NCI-H2081 (cell line): ENCODE measurements around the gene WBP2NL.
"Not testable (repeated sequence)": the region's sequence is repeated elsewhere in the genome, so short reads cannot be mapped to it uniquely, and the experiment has no call there.

Source experiments
- DNase-seq, 2 experiments: peaks; one replicate each; lab custom pipeline; 2025; lab: John Stamatoyannopoulos, UW

Gene WBP2NL

DNA sequence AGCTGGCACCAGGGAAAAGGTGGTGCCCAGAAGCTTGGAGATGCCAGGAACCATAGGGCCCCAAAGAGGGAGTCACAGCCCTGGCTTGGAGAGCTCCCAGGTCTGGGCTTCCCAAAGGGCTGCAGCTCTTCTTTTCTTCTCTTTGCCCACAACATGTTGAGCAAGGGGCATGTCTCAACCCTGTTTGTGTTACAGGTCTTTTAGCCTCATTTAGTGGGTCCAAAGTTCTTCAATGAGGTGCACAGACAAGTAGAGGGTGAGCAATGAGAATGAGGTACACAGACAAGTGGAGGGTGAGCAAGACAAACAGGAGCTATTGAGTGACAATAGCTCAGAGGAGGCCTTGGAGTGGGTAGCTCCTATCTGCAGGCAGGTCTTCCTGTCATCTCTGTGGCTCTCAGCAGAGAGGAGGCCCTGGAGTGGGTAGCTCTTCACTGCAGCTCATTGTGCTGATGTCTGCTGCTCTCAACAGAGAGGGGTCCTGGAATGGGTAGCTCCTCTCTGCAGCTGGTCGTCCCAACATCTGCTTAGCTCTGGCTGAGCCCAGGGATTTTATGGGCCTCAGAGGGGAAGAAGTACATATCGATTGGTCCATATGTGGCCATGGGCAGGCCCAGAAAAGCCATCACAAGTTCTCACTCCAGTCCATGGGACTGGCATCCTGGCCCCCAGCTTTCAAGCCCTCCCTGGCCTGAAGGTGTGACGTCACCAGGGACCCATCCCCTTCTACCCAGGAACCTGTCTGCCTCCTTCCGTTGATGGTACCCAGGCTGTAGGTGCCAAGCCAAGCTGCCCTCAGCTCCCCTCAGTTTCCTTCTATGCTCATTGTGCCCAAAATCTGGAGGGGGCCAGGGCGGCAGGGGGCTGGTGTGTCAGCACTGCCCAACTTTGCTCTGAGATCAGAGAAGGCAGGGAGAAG lies 34.9 kb downstream of the WBP2NL start:
- no peak for DNase-seq

DNA sequence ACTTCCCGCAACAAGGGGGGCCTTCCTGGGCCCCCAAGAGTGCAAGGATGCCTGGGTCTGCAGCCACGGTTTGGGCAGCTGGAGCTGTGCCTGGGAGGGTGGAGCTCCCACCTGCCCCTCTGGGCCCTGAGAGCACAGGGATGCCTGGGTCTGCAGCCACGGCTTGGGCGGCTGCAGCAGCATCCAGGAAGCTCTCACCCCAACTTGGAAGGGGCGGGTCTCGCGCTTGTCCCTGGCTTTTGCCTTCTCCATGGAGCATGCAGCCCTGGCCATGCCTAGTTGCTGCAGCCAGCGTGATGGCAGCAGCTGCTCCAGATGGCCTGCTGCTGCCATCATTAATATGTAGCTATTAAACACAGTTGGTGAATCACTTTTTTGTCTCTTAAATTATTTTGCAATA lies 36.7 kb downstream of the WBP2NL start:
- DNase-seq: no peak

DNA sequence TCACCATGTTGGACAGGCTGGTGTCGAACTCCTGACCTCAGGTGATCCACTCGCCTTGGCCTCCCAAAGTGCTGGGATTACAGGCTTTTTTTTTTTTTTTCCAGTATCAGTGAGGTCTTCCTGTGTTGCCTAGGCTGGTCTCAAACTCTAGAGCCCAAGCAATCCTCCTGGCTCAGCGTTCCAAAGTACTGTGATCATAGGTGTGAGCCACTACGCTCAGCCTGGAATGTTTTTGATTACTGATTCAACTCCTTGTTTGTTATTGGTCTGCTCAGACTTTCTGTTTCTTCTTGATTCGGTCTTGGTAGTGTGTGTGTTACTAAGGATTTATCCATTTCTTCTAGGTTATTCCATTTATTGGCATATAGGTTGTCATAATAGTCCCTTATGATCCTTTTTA lies 40.7 kb downstream of the WBP2NL start:
- no peak for DNase-seq

DNA sequence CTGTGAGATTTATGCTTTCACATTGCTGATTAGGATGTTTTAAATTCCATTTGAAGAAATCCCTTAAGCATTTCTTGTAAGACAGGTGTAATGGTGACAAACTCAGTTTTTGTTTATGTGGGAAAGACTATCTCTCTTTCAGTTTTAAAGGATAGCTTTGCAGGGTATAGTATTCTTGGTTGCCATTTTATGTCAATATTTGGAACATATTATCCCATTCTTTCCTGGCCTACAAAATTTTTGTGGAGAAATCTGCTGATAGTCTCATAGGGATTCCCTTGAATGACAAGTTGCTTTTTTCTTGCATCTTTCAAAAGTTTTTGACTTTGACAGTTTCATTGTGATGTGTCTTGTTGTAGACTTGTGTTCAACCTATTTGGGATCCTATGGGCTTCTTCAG lies 43.2 kb downstream of the WBP2NL start:
- no peak for DNase-seq

DNA sequence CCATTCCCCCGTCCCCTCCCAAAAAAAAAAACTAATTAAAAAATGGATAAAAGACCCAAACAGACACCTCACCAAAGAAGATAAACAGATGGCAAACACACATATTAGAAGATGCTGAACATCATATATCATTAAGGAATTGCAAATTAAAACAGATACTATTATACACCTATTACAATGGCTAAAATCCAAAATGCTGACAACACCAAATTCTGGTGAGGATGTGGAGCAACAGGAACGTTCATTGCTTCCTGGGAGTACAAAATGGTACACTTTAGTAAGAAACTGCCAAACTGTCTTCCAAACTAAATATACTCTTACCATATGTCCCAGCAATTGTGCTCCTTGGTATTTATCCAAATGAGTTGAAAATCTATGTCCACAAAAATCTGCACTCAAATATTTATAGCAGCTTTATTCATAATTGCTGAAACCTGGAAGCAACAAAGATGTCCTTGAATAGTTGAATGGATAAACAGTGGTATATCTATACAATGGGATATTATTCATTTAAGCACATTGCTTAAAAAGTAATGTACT lies 52.1 kb downstream of the WBP2NL start:
- no peak for DNase-seq

DNA sequence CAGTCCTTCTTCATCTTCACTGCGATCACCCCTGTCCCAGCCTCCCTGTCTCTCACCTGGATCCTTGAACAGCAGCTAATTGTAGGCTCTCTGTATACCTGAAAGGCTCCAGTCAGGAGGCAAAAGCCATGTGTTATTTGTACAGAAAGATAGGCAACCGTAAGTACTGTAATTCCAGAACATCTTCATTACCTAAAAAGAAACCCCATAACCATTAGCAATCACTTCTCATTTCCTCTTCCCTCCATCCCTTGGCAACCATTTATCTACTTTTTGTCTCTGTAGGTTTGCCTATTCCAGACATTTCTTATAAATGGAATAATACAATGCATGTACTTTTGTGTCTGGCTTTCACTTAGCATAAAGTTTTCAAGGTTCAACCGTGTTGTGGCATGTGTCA lies 54.2 kb downstream of the WBP2NL start:
- DNase-seq: no peak

DNA sequence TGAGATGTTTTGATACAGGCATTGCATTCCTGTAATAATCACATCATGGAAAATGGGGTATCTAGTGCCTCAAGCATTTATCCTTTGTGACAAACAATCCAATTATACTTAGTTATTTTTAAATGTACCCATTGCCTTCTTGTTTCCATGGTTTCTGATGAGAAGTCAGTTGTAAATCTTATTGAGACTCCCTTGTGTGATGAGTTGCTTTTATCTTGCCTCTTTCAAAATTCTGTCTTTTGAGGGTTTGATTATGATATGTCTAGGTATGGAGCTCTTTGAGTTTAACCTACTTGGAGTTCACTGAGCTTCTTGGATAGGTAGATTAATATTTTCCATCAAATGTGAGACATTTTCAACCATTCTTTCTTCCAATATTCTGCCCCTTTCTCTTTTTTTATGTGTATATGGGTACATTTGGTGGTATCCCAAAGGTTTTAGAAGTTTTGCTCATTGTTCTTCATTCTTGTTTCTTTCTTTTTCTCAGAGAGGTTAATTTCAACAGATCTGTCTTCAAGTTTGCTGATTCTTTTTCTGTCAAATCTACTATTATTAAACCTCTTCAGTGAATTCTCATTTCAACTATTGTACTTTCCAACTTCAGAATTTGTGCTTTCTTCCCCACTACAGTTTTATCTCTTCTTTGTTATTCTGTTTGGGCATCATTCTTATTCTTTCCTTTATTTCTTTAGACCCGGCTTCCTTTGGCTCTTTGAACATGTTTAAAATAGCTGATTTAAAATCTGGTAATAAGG lies 58.3 kb downstream of the WBP2NL start:
- no peak for DNase-seq

DNA sequence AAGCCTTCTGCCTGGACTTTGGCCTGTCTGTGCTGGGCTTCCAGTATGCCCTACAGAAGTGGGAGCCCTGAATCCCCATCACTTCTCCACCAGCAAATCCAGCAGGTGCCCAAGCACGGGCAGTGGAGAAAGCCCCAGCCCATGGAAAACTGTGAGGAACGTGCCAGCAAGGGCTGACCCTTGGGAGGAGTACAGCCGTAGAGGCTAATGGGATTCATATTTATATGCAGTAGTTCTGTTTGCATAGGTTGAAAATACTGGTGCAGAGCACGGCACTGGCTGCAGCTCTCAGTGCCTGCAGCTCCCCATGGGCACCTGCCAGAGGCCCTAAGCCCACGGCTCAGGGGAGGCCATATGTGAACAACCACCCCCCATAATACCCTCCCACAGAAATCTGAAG lies 61.9 kb downstream of the WBP2NL start:
- DNase-seq: no peak

DNA sequence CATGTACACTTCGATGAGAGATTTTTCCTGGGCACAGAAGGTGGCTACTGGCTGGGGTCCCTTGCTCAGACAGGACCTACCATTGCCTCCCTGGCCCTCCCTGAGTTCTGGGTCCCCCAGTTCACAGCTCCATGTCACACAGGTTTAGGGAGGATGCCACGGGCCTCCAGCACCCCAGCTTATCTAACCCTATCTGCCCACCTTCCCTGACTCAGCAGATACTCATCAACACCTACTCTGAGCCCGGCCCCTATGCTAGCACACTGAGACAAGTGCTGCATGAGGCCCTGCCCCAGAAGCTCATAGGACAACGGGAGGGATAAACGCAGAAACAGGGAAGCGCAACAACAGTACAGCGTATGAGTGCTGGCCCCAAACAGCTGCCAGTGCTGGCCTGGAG lies 62.5 kb downstream of the WBP2NL start:
- DNase-seq: no peak

DNA sequence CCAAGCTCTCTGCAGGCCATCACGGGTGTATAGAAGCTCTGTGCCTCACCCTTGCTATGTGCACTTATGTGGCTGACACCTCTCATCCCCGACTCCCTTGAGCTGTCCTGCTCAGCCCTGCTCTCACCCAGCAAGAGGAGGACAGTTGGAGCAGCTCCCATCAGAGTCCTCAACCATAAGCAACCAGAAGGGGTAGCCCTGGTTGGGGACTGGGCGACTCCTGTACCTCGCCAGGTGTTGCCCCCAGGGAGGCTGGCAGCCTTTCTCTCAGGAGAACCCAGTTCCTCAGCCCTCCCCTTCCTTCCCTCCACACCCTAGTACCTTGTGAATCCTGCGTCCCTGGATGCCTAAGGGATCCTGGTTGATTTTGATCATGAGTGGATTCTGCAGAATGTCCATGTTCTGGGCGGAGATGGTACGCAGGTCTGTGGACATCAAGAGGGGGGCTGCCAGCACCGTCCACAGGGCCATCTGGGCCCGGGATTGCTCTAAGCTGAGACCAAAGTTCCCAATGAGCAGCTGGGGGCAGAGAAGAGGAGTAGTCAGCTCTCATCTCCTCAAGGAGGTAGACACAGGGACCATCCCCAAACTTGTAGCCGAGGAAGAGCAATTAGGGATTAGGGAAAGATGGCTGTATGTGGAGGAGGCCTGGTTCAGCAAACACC lies 64.0 kb downstream of the WBP2NL start:
- no peak for DNase-seq

DNA sequence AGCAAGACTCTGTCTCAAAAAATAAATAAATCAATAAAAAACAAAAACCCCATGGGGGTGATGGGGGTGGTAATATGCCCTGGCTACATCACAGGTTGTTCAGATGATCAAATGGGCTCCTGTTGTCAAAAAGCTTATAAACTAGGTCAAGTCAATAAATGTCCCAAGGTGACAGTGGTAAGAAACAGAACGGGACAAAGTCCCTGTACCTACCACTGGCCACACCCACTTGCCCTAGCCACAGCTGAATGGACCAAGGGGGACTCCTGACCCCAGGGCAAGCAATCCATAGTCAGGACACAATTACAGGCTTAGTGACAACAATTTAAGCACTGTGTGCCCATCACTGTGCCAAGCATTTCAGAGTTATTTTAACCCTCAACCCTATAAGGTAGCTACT lies 66.0 kb downstream of the WBP2NL start:
- DNase-seq: no peak

DNA sequence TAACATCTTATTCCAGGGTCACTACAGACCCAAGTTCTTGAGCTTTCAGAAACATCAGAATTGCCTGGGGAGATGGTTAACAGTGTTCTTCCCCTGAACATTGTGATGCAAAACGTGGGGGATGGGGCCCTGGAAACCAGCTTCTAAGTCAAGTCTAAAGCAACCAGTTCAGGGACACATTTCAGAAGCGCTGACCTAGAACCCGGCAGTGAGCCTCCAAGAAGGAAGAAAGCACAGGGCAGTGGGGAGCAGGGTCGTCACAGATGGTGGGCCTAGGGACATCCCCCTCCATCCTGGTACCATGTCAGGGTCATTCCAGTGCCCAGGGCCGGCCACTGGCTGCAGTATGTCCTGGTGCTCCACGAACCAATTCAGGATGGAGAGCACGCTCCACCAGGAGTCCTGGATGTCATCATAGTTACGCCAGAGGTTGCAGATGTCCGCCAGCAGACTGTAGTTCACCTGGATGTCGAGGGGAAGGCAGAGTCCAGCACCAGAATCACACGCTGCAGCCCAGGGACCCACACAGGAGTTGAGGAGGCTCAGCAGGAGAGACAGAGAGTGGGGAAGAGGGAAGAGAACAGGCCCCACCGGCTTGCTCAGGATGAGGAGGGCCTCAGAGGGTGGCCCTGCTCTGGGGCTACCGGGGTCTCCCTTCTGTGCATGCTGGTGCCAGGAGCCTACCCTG lies 67.0 kb downstream of the WBP2NL start:
- DNase-seq: no peak

DNA sequence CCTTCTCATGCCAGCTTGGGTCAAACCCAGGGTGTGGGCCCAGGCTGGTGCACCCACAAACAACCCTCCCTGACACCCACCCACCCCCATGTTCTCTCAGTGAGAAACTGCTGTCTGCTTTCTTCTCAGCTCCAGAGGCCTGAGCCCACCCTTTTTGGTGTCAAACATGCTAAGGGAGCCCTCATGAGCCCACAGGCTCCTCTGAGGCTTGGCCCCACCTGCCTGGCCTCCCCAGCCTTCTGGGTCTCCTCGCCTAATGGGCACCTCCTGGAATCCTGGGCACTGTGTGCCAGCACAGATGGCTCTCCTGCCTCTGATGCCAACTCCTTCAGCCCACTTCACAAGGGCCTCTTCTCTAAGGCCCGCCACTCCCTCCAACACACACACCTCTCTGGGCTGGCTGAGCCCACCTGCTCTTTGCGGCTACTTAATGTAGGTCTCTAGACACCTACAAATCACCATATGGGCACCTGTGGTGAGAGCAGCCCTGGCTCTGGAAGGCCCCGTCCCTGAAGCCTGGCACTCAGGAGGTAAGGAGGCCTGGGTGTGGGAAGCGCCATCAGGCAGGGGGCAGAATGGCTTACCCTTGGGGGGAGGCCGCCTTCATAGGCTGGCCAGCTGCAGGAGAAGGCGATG lies 67.7 kb downstream of the WBP2NL start:
- DNase-seq: no peak

DNA sequence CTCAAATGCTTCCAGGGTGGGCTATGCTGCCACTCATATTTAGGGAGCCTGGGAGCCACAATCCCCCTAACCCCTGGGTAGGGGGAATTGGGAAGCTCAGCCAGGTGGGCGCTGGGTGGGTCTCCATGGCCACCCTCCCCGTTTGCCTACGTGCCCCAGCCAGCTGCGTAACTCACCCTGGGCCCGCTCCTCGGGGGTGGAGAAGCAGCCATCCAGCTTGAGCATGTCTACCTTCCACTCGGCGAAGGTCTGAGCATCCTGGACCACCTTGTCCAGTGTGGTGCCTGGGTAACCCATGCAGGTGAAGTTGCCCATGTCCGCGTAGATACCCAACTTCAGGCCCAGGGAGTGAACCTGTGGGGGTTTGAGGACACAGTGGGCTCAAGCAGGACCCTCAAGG lies 68.3 kb downstream of the WBP2NL start:
- no peak for DNase-seq

DNA sequence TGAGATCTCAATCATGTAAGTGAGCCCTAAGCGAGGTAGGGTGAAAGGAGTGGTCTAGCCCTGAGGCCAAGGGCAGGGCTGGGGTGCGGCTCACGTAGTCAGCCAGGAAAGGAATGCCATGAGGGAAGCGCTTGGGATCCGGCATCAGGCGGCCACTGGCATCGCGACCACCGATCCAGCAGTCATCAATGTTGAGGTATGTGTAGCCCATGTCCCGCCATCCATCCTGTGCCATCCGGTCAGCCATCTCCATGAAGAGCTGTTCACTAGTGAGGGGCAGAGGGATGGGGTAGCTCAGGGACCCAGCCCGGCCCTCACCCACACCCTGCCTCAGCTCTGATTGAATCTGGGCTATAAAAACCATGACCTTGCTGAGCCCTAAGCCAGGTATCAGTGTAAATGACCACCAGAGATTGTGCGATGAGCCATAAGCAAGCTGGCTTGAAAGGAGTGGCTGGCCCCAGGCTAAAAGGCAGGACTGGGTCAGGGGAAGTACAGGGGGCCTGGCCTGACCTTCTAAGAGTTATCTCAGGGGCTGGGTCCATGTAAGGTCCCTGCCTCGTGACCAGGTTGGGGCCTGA lies 69.2 kb downstream of the WBP2NL start:
- no peak for DNase-seq

DNA sequence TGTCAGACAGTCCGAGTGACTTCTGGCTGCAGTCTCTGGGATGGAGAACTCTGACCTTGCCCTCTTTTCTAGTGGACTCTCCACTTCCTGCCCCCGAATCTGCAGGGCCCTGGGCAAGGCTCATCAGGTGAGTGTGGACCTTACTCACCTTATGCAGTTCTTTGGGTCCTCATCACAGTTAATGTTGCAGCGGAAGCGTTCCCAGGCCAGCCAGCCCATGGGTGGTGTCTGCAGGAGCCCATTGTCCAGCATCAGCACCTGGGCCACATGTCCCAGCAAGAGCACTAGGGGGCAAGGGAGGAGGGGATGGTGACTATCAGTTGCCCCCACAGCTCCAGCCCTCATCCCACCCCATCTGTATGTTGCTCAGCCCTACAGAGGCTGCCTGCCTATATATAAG lies 69.7 kb downstream of the WBP2NL start:
- no peak for DNase-seq

DNA sequence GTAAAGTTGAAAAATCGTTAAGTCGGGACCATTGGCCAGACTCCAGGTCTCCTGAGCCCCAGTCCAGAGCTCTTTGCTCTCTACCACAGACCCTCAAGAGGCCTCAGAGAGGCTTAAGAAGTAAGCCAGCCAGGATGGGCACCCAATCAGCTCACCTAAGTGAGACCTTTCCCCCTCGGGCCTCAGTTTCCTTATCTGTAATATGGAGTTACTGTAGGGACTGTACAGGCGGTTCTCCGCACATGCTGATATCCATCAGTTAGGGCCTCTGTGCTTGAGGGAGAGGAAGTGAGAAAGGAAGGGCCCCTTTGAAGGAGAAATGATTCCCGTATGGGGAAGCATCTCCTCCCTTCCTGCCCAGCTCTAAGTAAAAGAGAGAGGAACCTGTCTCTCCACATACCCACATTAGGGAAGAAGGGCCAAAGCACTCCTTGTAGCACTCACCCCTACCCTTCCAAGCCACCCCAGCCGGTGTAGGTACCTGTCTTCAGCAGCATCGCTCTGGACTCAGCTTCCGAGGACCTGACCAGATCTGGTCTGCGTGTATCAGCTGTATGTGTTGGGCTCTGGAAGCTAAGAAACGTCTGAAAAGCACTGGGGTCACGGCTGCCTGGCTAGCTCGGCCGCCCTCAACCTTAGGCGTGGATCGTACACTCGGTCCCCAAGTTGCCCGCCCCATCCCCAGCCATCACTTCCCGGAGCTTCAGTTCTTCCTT lies 71.4 kb downstream of the WBP2NL start:
- no peak for DNase-seq

DNA sequence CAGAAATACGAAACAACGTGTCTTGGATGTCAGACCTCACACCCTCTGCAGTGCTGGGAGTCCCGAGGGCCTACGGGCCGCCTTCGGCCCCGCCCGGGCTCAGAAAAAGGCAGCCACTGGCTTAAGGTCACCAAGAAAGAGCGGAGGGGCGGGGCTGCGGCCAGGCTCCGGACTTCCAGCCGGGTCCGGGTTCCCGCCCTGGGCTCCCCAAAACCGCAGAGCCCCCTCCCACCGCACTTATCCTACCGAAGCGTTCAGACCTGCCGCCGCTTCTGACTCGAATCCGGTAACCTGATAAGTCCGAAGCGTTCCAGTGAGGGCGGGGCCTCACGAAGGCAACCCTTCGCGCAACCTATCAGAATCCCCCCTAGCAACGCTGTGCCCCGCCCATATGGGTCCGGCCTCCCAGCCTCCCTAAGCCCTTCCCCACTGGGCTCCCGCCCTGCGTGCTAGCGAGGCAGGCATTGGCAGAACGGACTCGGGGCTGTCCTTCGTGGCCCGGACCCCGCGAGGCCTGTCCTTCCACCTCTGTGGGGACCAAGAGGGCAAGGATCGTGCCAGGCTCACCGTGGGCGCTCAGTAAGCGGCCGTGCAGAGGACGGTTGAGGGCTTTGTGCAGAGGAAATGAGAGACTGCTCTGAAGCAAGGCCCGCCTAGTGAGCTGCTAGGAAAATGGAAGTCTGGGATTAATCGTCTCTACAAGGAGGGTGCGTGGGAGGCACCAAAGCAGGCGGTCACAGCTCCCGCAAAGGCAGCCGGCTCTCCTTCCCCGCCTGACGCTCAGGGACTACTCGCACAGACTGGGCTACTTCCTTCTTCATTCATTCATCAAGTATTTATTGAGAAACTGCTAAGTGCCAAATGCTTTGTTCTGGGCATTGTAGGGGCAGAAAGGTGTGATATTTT lies 72.2 kb downstream of the WBP2NL start, which contains the start of gene NAGA:
TSS of gene NAGA (minus strand) at position 296 of the 906 bp plus-strand sequence. CDS start 515 bp downstream, outside the sequence.
- DNase-seq: peak; percentile 93 to 95

DNA sequence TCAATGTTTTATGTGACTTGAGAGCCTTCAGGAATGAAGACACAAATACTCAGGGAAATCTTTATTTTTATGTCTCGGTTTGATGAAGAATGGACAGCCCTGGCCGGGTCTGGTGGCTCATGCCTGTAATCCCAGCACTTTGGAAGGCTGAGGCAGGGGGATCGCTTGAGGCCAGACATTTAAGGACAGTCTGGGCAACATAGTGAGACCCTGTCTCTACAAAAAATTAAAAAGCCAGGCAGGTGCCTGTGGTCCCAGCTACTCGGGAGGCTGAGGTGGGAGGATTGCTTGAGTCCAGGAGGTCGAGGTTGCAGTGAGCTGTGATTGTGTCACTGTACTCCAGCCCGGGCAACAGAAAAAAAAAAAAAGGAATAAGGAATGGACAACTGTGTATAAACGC lies 72.9 kb downstream of the WBP2NL start:
- not testable (repeated sequence) for DNase-seq
